Fibroblast of pulmonary artery (primary cell): ENCODE data around the gene EPB41L4A.

Experiments used
- DNase-seq: peaks from one replicate; pipeline ENCODE4 v3.0.0-alpha.2; 2010; ENCODE audit warnings: low read depth
- H3K4me3 ChIP-seq: replicated peaks from 2 replicates; pipeline ENCODE4 v1.5.1; 2011; ENCODE audit warnings: low read depth, mild to moderate bottlenecking, control low read depth, low read length, moderate library complexity
- TF ChIP-seq, protein P1 (sequence below): IDR thresholded peaks from 2 replicates; pipeline ENCODE4 v1.5.1; 2011; ENCODE audit warnings: mild to moderate bottlenecking, control low read depth, low read length, inconsistent platforms; ENCODE audit errors: missing control alignments

Gene EPB41L4A

DNA sequence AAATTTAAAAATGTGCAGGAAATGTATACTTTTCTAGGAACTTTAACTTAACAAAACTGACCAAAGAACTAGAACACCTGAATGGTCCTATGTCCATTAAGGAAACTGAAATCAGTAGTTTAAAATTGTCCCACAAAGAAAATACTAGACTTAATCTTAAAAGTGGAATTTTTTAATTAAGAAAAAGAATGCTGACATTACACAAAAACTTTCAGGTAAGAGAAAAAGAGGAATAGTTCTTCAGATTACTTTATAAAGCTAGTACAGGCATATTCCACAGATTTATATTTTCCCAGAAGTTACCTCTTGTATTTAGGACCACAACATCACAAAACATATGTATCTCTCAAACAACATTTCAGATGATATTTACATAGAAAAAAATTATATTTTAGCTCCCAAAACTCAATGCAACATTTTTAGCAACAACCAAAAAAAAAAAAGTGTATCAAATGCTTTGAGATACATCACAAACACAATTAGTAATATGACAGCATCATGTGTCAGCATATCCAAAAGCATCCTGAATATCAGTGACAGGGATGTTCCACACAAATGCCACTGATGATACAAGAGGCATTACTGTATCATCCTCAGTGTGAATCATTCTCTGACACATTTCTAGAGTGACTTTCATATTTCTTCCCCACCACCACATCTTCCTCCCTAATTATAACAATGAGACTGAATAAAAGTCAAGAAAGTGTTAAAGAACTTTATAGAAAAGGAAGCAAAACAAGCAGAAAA is 264.0 kb downstream of the EPB41L4A start:
- H3K4me3 ChIP-seq, result no peak overlapping the region
- TF ChIP-seq, protein P1, sequence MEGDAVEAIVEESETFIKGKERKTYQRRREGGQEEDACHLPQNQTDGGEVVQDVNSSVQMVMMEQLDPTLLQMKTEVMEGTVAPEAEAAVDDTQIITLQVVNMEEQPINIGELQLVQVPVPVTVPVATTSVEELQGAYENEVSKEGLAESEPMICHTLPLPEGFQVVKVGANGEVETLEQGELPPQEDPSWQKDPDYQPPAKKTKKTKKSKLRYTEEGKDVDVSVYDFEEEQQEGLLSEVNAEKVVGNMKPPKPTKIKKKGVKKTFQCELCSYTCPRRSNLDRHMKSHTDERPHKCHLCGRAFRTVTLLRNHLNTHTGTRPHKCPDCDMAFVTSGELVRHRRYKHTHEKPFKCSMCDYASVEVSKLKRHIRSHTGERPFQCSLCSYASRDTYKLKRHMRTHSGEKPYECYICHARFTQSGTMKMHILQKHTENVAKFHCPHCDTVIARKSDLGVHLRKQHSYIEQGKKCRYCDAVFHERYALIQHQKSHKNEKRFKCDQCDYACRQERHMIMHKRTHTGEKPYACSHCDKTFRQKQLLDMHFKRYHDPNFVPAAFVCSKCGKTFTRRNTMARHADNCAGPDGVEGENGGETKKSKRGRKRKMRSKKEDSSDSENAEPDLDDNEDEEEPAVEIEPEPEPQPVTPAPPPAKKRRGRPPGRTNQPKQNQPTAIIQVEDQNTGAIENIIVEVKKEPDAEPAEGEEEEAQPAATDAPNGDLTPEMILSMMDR, result no peak
- DNase-seq, result no peak

DNA sequence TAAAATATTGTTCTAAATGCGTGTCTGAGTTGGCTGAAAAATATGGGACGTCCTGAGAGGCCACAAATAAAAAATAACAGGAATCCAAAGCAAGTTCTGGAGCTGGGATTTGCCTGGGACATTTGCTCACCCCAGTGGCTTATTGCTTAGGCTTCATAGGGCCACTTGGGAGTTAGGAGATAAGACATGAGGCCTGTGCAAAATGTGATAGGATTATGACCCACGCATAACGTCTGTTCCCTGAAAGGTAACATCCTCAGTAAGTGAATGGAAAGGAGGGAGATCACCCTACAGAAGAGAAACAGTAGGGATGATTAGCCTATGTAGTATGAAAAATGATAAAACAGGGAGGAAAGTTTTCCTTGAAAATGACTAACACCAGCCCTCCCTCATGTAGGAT is 269.4 kb downstream of the EPB41L4A start:
- H3K4me3 ChIP-seq, result no peak overlapping the region
- no peak for DNase-seq
- TF ChIP-seq, protein P1, result no peak

DNA sequence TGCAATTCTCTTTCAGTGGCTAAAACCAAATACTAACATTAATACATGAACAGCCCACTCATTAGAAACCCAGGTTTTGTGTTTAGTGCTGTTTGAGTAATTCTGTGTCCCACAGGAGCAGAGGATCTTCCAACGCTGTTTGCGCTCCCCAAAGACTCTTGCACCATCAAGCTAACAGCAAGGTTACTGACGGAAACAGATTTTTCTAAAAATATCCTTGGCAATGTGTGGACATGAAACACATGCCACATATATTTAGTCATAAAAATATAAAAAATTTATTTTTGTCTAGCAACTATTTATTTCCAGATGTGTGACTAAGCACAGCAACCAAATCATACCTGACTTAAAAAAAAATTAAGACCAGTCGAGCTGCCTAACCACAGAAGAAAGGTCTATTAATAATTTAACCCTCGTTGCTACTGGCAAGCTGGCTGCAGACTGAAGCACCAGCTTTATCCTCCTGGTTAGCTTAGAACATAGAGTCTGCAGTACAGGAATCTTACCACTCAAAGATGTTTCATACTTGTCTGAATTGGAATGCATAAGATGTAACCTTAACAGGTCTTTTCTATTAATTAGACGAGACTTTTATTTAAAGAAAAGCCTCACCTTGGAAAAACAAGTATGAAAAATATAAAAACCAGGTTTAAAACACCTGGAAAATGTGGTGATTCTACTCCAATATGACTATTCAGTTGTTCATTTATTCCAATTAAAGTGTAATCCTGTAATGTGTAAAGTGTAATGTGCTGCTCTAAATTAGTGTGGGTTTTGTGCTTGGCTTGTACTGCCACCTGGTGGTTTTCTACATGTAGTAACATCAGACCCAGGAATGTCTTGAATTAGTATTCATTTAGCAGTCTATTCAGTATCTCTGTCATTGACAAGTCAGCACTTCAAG is 272.5 kb downstream of the EPB41L4A start:
- peak; percentile 89 for DNase-seq
- TF ChIP-seq, protein P1, result peak; percentile 77
- no peak overlapping the region for H3K4me3 ChIP-seq

DNA sequence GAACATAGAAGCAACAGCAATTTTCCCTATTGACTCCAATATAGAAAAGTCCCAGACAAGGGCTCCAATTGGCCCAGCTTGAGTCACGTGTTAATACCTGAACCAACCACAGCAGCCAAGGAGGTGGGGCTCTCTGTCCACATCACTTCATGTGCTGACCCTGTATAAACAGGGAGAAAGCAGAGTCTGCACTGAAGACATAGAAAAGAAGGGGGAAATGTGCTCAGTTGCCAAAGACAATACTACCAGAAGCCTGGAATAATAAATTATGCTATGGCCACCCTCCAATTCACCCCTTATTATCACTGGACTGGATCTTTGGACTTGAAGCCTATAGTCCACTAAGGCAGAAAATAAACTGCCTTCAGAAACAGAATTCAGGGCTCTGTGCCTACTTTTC is 275.4 kb downstream of the EPB41L4A start:
- TF ChIP-seq, protein P1, result no peak
- no peak for DNase-seq

DNA sequence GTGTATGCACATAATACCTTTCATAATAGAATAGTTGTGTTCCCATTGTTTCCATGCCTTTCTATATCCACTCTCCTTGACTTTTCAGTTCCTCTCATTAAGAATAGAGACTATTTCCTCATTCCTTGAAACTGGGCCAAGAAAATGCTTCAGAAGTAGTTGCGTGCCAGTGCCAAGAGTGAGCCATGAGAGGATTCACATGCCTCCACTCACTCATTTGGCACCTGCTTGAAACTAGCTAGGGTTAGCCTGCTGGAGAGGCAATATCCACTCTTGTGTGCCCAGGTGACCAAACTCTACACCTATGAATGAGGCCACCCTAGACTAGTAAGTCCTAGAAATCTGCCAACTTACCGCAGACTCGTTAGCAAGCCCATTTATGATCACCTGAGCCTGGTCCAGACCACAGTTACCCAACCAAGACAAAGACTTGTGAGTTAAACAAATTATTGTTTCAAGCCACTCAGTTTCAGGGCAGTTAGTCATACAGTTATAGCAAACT is 276.3 kb downstream of the EPB41L4A start:
- TF ChIP-seq, protein P1, result no peak
- H3K4me3 ChIP-seq, result no peak overlapping the region
- DNase-seq, result peak; percentile 92

More for the DNA sequence above, 275.4 kb downstream of the EPB41L4A start:
- H3K4me3 ChIP-seq, result no peak overlapping the region

DNA sequence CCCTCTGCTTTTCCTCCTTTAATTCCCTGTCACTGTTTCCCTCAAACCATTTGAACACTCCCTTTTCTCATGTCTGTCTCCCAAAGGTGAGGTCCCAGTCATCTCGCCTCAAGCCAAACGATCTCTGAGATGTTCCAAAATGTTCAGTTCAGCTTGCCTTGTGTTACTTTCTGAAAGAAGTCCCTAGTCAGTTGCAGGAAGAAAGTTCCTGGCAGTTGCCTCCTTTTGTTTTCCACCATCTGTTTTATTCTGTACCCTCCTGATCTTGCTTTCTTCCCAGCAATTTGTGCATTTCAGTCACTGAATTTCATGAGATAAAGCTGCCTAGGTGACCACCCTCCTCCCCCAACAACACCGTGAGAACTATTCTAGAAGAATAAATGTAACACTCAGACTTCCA is 277.5 kb downstream of the EPB41L4A start:
- H3K4me3 ChIP-seq, result no peak overlapping the region
- TF ChIP-seq, protein P1, result no peak
- DNase-seq, result no peak
